HG03520 (cell line): ENCODE measurements around the gene RBBP6.
A peak's percentile ranks its signal among the peaks of the same experiment; 100 is the strongest.

Experiments
- ATAC-seq: cut with Tn5 transposase; IDR thresholded peaks from one replicate; pipeline ENCODE4 v1.9.1; 2021; ENCODE audit warnings: mild to moderate bottlenecking, moderate library complexity; ENCODE audit not compliant: unreplicated experiment

Gene RBBP6

GRCh38 chr16:24524855-24525677, 14.3 kb upstream of the RBBP6 start:
- ATAC-seq = no peak

DNA sequence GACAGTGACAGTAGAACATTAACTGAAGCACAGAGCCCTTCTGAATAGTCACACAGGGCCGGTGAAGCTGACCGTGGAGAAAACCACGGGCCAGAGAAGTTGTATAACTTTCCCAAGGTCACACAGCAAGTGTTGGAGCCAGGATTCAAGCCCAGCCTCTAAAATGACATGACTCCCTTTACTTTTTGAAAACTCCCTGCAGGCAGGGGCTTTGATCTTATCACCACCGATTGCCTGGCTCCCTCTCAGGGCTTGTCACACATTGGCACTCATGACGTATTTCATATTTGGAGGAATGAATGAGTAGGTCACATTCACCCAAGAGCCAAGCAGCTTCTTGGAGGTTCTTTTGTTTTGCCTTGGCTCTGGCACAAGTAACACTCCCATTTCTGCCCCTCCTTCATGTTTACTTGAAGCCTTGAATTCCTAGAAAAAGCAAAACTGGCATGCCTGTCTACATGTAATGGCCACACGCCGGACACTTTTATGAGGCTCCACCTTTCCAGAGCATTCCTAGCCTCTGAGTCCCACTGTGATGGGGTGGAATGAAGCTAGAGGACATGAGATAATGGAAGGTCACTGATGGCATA, 13.3 kb upstream of the RBBP6 start:
- ATAC-seq = no peak

GRCh38 chr16:24526701-24527495, 12.5 kb upstream of the RBBP6 start:
- no peak for ATAC-seq

GRCh38 chr16:24531166-24531565, 8.2 kb upstream of the RBBP6 start:
- ATAC-seq = no peak

- ATAC-seq = no peak
Measured at GRCh38 chr16:24534620-24535019, 4.7 kb upstream of the RBBP6 start.

GRCh38 chr16:24535827-24536226, 3.5 kb upstream of the RBBP6 start:
- ATAC-seq = no peak

- ATAC-seq = no peak
Measured at GRCh38 chr16:24536671-24537070, 2.7 kb upstream of the RBBP6 start.

DNA sequence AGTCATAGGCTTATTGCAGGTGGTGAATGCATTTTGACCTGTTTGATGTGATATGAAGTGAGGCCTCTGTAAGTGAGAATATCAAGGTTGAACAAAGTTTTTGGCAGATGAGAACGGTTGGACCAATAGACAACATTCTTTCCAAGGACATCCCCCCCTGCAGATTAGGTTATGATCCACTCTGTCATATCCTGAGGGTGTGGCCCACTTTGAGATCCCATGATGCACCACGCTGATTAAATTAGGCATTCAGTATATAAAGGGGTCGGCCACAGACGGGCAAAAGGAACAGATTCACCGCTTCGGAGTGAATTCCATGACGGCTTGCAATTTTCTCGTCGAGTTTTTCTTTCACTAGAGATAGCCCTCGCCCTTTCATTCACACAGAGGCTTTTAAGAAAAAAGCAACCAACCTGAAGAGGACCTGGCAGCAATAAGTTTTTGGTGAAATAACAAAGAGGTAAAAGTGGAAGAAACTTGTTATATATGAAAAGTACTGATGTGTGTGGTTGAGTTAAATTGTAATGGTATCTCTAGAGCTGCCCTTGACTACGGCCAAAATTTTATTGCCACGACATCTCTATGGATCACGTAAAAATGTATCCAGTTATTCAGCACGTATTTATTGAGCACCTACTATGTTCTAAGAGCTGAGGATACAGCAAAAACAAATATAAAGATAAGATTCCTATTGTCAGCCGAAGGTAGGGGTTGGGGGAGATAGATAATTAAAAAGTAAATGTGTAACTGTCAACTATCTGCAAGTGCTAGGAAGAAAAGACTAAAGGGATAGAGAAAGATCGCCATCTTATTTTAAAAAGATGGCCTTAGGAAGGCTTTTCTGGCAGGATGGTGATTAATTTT, 1.7 kb upstream of the RBBP6 start:
- no peak for ATAC-seq

- no peak for ATAC-seq
Measured at GRCh38 chr16:24538756-24539294, 541 bp upstream of the RBBP6 start.

- peak; percentile 27 for ATAC-seq
Measured at GRCh38 chr16:24539850-24540601, 660 bp downstream of the RBBP6 start.

- ATAC-seq = no peak
Measured at GRCh38 chr16:24540602-24541210, 1.3 kb downstream of the RBBP6 start.

DNA sequence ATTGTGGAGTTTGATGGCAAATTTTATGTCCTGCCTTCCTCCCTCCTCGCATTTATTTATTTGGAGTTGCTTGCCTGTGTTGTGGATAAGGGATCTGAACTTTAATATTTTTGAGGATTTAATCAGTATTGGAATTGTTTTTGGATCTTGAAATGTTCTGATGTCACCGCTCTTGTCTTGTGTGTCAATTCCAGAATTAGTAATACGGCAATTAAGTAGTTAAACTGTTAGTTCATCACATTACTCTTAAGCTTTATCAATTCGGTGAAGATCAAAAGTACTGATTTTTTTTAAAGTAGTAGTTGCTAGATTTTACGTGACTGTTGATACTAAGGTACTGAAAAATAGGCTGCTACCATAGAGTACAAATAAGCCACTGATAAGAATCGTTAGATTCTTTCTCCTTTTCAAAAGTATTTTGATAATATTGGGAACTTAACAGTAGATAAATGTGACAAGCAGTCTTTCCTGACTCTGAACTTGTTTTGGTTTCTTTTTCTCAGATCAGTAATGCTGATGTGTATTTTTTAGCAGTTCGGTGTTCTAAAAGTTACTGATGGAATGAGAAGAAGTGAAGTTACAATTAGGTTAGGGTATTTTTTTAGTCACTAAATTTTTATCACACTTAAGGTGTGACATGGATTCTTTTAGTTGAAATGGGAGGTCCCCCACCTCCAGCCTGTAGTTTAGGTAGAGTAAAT, 2.0 kb downstream of the RBBP6 start:
- no peak for ATAC-seq

DNA sequence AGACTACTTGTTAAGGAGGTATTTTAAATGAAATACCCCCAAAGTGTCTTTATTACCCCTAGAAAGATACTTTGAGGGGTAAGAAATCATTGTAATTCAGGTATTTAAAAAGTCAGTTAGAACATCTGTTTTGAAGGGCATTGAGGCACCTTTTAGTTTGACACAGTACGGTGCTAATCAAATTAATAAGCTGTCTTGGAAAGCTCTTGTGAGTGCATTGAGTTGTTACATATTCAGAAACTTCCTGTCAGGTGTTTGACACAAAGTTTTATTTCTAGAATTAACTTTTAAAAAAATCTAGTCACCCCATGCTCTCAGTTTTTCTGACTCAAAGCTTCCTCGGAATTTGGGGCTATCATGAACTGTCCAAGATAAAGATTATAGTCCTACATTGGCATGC, 4.6 kb downstream of the RBBP6 start:
- no peak for ATAC-seq

DNA sequence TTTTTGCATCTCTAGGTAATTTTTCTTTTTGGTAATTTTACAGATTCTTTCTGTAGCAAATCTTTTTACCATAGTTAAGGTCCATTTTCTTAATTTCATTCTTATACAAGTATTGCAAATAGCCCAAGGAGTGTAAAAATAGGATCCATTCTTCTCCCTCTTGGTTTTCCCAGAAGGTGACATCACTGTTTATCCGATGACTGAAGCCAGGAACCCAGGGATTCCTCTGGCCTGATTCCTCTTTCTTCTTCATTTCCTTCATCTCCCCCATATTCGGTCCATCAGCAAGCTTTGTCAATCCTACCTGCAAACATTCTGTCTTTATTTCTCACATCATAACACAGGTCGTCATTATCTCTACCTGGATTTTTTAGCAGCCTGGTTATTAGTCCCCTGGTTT, 5.3 kb downstream of the RBBP6 start:
- no peak for ATAC-seq

GRCh38 chr16:24550295-24550694, 10.9 kb downstream of the RBBP6 start:
- ATAC-seq = no peak

DNA sequence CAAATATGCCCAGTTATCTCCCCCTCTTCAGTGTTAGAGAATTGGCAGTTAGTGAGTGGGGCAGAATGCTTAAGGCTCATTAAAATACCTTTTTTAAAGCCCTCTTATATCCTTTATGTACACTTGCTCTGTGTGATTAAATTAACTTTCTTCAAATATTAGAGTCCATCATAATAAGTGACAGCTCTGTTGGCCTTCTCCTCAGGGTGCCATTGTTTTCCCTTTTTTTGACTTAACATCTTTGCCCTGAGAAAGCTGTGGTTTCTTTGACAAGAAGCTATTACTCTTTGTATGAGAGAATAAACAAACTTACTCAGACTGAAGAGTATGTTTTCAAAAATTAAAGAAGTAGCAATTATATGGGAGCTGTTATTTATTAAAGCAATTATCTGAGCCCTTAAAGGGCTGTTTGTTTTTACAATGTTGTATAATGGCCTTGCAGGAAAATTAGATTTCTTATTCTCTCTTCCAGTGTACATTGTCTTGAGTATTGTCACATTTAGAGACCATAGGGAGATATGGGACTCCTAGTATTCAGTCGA, 13.4 kb downstream of the RBBP6 start:
- ATAC-seq = no peak

DNA sequence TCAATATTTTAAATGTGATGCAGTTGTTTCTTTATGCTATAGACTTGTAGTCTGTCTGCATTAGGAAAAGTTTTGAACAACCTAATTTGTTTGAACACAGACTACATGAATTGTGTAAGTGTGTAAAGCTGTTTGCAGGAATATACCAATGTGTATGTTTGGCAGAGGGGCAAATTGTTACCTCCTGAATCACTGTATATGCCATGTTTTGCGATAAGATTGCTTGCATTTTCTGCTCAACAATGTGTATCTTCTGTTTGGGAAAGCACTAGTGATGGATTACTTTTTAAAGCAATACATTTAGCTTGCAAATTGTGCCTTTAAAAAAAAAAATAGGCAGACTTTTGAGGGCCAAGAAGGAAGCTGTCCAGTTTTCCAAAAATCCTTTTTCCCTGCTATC, 14.6 kb downstream of the RBBP6 start:
- no peak for ATAC-seq

DNA sequence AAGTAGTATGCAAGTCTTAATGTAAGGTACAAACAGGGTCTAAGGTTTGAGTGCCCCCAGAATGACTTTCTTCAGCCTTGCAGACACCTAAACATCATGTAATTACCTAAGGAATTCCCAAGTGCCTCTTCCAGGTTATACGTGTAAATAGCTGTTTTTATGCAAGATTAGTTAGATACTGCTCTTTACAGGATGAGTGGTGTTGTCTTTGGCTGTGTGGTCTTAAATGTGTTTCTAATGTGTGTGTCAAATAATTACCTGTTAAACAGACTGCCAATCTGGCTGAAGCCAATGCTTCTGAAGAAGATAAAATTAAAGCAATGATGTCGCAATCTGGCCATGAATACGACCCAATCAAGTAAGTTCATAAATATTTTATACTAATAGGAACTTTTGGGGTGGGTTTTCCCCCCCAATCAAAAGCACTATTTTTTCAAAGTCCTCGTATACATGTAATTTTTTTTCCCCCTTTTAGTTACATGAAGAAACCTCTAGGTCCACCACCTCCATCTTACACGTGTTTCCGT, 16.0 kb downstream of the RBBP6 start:
- ATAC-seq = no peak
